Measurements from ENCODE around the gene BTN1A1.
"Not testable (repeated sequence)": the region's sequence is repeated elsewhere in the genome, so short reads cannot be mapped to it uniquely, and the experiment has no call there.

The BTN1A1 gene

DNA sequence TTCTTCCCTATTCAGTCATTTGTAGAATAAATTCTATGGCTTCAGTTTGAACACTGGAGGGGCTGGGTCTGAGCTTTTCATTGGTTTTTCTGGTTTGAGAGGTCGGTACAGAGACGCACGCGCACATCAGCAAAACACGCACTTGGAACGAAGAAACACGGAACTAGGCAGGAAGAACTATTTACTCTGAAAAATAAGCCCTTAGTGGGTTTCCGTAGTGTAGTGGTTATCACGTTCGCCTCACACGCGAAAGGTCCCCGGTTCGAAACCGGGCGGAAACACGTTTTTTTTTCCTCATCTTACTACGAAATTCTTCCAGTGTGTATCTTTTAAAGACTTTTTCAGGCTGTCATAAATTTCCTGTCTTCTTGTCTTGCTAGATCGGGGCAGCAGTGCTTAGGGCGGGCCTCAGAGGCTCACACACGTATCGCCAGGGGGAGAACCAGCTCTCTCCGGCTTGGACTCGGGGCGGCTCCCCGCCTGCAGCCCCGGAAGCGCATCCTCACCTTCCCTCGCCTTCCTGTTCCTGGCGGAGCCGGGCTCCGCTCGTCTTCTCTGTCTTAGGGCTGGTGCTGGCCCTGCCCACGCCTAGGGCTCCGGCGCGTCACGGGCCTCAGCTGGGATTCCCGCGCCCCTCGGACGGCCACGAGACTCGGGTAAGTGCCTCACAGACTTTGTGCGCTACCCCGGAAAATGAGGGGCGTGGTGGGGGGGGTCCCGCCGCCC lies 37.9 kb downstream of the BTN1A1 start, which contains the start of gene HMGN4:
Gene HMGN4, plus strand, starts transcription at position 521 of the 726 bp plus-strand sequence. CDS start 6,841 bp downstream, outside the sequence.
- peak; percentile 89 for DNase-seq (ENCODE audit: low spot score)

DNA sequence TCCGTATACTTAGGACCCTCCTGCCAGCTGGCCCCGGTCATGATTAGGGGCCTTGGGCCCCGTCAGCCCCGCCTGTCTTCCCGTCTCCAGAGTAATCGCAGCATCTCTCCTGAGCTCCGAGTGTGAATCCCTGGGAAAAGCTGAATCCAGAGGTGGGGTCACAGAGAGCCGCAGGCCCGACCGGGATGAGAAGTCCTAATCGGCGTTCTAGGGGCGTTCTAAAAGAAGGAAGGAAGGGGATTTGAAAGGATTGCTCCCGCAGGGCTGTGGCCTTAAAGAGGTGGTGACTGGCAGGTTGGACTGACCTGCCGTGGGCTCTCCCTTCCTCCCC lies 38.4 kb downstream of the BTN1A1 start:
- DNase-seq (ENCODE audit: low spot score), result no peak

- no peak for DNase-seq (ENCODE audit: low spot score)
These were observed 39.0 kb downstream of the BTN1A1 start for GRCh38 chr6:26539071-26539615.

DNA sequence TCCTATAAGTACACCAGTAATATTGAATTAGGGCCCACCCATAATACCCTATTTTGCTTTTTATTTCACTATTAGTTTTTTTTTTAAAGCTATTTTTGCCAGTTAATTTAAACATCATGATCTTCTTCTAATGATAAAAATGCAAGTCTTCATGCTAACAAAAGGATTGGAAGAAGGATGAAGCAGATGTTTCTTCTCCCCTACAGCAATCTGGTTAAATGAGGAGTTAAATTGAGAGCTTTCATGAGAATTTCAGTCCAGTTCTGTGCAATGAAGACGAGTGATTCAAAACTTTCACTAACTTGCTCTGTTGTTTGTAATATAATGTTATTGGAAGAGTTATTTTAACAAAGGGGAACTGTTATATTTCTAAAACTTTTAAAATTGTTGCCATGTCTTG lies 41.5 kb downstream of the BTN1A1 start:
- no peak for DNase-seq (ENCODE audit: low spot score)

DNA sequence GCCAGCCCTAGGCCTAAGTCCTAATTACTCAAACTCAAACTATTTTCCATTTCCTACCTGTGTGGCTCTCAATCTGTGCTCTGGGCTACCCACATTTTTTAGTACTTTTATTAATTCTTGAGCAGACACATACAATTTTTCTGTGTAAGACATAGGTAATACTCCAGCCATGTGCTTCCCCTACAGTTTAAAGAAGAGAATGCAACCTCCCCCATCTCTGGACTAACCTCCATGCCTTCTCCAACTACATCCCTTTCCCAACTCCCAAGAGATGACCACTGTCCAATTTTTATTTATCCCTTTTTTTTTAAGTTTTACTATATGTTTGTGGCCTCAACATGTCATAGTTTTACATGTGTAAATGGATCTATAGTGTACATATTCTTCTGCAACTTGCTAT lies 43.9 kb downstream of the BTN1A1 start:
- DNase-seq (ENCODE audit: low spot score), result no peak

GRCh38 chr6:26544473-26544872 lies 44.4 kb downstream of the BTN1A1 start:
- no peak for DNase-seq (ENCODE audit: low spot score)

DNA sequence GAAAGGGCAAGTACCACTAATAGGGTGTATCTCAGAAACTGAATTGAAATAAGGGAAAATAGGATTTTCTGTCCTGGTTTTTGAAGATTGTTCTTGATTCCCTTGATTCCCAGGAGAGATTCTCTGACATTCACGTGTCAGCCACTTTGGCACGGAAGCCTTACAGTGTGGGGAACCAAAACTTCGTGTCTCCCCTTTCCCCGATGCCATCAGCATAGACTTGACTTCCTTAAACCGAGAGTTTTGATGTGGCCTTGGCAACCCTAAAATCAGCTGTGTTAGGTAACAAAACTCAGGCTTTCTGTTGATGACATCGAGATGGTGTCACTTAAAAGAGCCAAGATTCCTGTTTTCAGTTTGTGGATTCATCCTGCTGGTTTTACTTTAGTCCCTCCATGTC lies 45.5 kb downstream of the BTN1A1 start:
- no peak for DNase-seq (ENCODE audit: low spot score)

GRCh38 chr6:26547363-26547762 lies 47.3 kb downstream of the BTN1A1 start:
- not testable (repeated sequence) for DNase-seq (ENCODE audit: low spot score)

GRCh38 chr6:26550250-26550993 lies 50.3 kb downstream of the BTN1A1 start:
- peak; percentile 44 for DNase-seq (ENCODE audit: low spot score)

DNA sequence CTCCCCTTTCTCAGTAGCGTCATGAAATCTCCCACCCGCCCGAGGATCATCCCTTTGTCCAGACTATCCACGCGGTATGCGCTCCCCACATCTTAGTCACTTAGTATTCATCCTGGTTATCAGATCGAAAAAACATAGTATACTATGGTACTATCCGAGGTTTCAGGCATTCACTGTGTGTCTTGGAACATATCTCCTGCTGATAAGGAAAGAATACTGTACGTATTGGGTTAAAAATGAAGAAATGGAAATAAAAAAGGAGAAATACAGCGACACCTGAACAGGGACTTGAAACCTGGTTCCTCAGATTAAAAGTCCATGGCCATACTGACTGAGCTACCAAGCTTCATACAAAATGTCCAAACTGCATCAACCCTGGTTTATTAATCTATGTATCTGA lies 52.1 kb downstream of the BTN1A1 start:
- no peak for DNase-seq (ENCODE audit: low spot score)

- no peak for DNase-seq (ENCODE audit: low spot score)
These were observed 52.6 kb downstream of the BTN1A1 start for GRCh38 chr6:26552640-26553188.

DNA sequence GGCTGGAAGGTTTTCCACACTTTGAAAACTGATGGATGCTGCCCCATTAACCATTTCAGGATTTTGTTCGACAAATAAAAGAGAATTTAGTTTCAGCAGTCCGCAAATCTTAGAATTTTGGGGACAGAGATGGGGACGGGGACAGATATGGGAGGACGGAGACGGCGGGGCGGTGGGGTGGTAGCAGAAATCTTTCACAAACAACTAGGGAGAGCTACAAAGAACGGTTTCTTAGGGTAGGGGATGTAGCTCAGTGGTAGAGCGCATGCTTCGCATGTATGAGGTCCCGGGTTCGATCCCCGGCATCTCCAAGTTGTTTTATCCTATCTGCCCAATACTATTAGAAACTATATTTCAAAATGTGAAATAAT lies 53.1 kb downstream of the BTN1A1 start:
- DNase-seq (ENCODE audit: low spot score), result peak; percentile 82

- DNase-seq (ENCODE audit: low spot score), result peak; percentile 83
These were observed 53.7 kb downstream of the BTN1A1 start for GRCh38 chr6:26553635-26554446.

- no peak for DNase-seq (ENCODE audit: low spot score)
These were observed 54.3 kb downstream of the BTN1A1 start for GRCh38 chr6:26554447-26554696.

- DNase-seq (ENCODE audit: low spot score), result peak; percentile 67
These were observed 54.8 kb downstream of the BTN1A1 start for GRCh38 chr6:26554697-26555504.

DNA sequence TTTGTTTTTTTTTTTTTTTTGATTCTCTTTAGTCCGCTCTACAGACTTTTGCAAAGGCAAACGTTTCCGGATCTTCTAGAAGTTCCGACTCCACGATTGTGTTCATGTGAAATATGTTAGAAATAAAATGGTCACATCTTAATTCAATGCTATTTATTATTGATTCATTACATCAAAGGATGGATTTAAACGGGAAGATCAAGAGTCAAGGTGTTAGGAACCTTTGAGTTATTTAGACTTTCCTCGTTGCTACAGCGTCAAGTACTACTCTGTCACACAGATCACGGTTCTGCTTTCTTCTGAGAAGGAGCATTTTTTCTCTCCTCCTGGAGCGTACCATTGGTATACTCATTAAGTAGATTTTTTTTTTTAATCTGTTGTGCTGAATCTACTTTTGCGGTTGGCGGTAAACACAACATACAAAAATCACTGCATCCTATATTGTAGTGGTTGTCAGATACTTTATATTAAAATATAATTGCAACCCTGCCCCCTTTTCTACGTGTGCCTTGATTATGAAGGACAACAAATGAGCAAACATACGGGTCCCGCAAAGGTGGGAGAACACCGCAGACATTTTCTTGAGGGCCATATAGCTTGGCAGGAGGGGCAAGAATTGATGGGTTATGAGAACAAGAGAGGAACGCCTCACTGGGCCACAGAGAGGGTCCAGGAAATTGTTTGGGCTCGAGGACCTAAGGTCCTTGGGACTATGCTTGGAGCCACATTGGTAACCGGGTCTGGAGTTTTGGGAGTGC lies 55.6 kb downstream of the BTN1A1 start:
- DNase-seq (ENCODE audit: low spot score), result no peak

- peak; percentile 41 for DNase-seq (ENCODE audit: low spot score)
These were observed 56.4 kb downstream of the BTN1A1 start for GRCh38 chr6:26556263-26557070.
